Endothelial cell of umbilical vein (primary cell): Measurements from ENCODE around the gene PTPN23.

Source experiments
- CTCF ChIP-seq, 2 donors: IDR thresholded peaks; 1 replicate in 1 of 2; 2 replicates in 1 of 2; pipeline ENCODE4 v1.5.1; 2011; ENCODE audit warnings: low read length in 2 of 2, mild to moderate bottlenecking in 2 of 2, moderate library complexity in 2 of 2, control low read depth in 1 of 2, inconsistent platforms in 1 of 2, low read depth in 1 of 2; ENCODE audit not compliant: insufficient read depth in 1 of 2; ENCODE audit errors: extremely low read depth in 1 of 2
- EZH2 ChIP-seq: IDR thresholded peaks from 2 replicates; pipeline ENCODE4 v1.6.1; 2012; ENCODE audit warnings: borderline replicate concordance, low read depth, mild to moderate bottlenecking, moderate library complexity, low read length, inconsistent platforms; ENCODE audit not compliant: severe bottlenecking
- GATA2 ChIP-seq: IDR thresholded peaks from 2 replicates; pipeline ENCODE4 v1.7.0; 2011; ENCODE audit warnings: low read depth, mild to moderate bottlenecking, moderate library complexity, mixed read lengths, low read length; ENCODE audit not compliant: insufficient read length, insufficient read depth
- JUN ChIP-seq: IDR thresholded peaks from 2 replicates; pipeline ENCODE4 v1.6.1; 2011; ENCODE audit warnings: borderline replicate concordance, low read depth; ENCODE audit not compliant: insufficient read length, insufficient read depth
- MAX ChIP-seq: IDR thresholded peaks from 2 replicates; pipeline ENCODE4 v1.6.1; 2011; ENCODE audit not compliant: insufficient read depth, insufficient read length
- MYC ChIP-seq: IDR thresholded peaks from one replicate; pipeline ENCODE4 v1.6.1; 2011; ENCODE audit warnings: mild to moderate bottlenecking, low read depth, low read length
- POLR2A ChIP-seq: IDR thresholded peaks from 2 replicates; pipeline ENCODE4 v1.6.1; 2012; ENCODE audit warnings: low read depth, mild to moderate bottlenecking, control low read depth, low read length
- POLR2AphosphoS5 ChIP-seq: IDR thresholded peaks from 2 replicates; pipeline ENCODE4 v1.6.1; 2012; ENCODE audit warnings: low read depth, mild to moderate bottlenecking, control low read depth, low read length, moderate library complexity; ENCODE audit not compliant: insufficient read depth

GRCh38 chr3:47339951-47340350 lies 40.9 kb upstream of the PTPN23 start:
- no peak for TF ChIP-seq POLR2A
- no peak for TF ChIP-seq CTCF (IDR thresholded peaks at IDR 0.05; ENCODE audit: extremely low read depth in 1 of 2, insufficient read depth in 1 of 2, low read depth in 1 of 2, low read length in 2 of 2)
- TF ChIP-seq POLR2AphosphoS5: no peak
- no peak for TF ChIP-seq EZH2
- TF ChIP-seq MAX: no peak
- no peak for TF ChIP-seq JUN
- TF ChIP-seq GATA2: no peak
- TF ChIP-seq MYC: no peak
